ENCODE results near the gene MAML3. TPM values are rescaled to one million over a fixed set of nuclear protein-coding genes. Genes with fewer than 3 reads are reported as not detected.
A peak's percentile ranks its signal among the peaks of the same experiment; 100 is the strongest.

Gene MAML3
- total RNA-seq, 2 experiments from 2014 or later: 4.0 to 4.1 TPM

- ChIA-PET POLR2A (no interaction called here), CTCF (interaction anchor here (0.9 to 1.6 kb wide), 3 partner anchors 10 to 168 kb away, joined by 3 to 6 read pairs (median 3); no protein-coding TSS in a partner anchor)
- Mint-ChIP-seq H3K27ac (no peak overlapping the region), H3K27me3 (ENCODE audit: low read depth) (no peaks in the 10 kb centered on the region), H3K4me3 (no peak overlapping the region), H3K4me1 (ENCODE audit: low read depth) (peaks cover 18% of the 10 kb centered on the region), H3K9me3 (ENCODE audit: insufficient read depth) (no peaks in the 10 kb centered on the region), H3K36me3 (ENCODE audit: low read depth) (no peaks in the 10 kb centered on the region)
- ATAC-seq (no peak), DNase-seq (no peak)
These were observed 68.1 kb downstream of the MAML3 start for GRCh38 chr4:140085881-140086280.

GRCh38 chr4:140085062-140085622 lies 68.8 kb downstream of the MAML3 start:
- POLR2A ChIA-PET: no interaction called here
- DNase-seq (no peak), ATAC-seq (no peak)
- Mint-ChIP-seq H3K36me3 (ENCODE audit: low read depth) (no peaks in the 10 kb centered on the region), H3K27ac (no peak overlapping the region), H3K27me3 (ENCODE audit: low read depth) (no peaks in the 10 kb centered on the region), H3K9me3 (ENCODE audit: insufficient read depth) (no peaks in the 10 kb centered on the region), H3K4me1 (ENCODE audit: low read depth) (peaks cover 20% of the 10 kb centered on the region), H3K4me3 (no peak overlapping the region)
- CTCF ChIA-PET: interaction anchor here (0.9 to 1.6 kb wide), 3 partner anchors 11 to 169 kb away, joined by 3 to 6 read pairs (median 3); no protein-coding TSS in a partner anchor

- CTCF ChIA-PET: no interaction called here
These were observed 69.6 kb downstream of the MAML3 start for GRCh38 chr4:140084385-140084784.

DNA sequence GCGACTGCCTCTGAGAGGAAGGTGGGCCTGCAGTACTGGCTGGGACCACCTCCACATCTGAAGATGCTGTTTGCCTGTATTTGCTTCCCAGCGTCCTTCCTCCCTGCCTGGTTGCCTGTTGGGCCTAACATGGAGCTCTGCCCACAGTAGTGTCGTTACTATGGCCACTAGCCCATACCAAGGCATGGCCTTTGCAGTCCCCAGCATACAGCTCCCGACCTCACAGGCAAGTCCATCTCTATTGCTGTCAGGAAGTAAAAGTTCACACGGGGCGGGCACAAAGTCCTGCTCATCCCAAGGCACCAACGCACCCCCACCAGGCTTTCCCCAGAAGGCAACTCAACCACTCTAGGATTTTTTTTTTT lies 71.6 kb downstream of the MAML3 start:
- no peak for DNase-seq
- ChIA-PET CTCF (interaction anchor here (1.0 to 3.1 kb wide), 5 partner anchors 11 to 32 kb away, joined by 3 to 12 read pairs (median 4); no protein-coding TSS in a partner anchor), POLR2A (interaction anchor here (0.9 kb wide), 1 partner anchor 9 kb away, joined by 3 read pairs; no protein-coding TSS in a partner anchor)
- no peak overlapping the region for H3K4me3 Mint-ChIP-seq
- no peak overlapping the region for H3K27ac Mint-ChIP-seq
- no peaks in the 10 kb centered on the region for H3K9me3 Mint-ChIP-seq (ENCODE audit: insufficient read depth)
- no peaks in the 10 kb centered on the region for H3K27me3 Mint-ChIP-seq (ENCODE audit: low read depth)
- no peak for ATAC-seq
- H3K36me3 Mint-ChIP-seq (ENCODE audit: low read depth): peaks cover 3% of the 10 kb centered on the region
- H3K4me1 Mint-ChIP-seq (ENCODE audit: low read depth): peaks cover 34% of the 10 kb centered on the region

More at GRCh38 chr4:140084385-140084784, 69.6 kb downstream of the MAML3 start:
- H3K9me3 Mint-ChIP-seq (ENCODE audit: insufficient read depth): no peaks in the 10 kb centered on the region
- POLR2A ChIA-PET: no interaction called here
- ATAC-seq (no peak), DNase-seq (no peak)
- peaks cover 26% of the 10 kb centered on the region for H3K4me1 Mint-ChIP-seq (ENCODE audit: low read depth)
- H3K36me3 Mint-ChIP-seq (ENCODE audit: low read depth): no peaks in the 10 kb centered on the region
- H3K27ac Mint-ChIP-seq: no peak overlapping the region
- no peak overlapping the region for H3K4me3 Mint-ChIP-seq
- no peaks in the 10 kb centered on the region for H3K27me3 Mint-ChIP-seq (ENCODE audit: low read depth)

DNA sequence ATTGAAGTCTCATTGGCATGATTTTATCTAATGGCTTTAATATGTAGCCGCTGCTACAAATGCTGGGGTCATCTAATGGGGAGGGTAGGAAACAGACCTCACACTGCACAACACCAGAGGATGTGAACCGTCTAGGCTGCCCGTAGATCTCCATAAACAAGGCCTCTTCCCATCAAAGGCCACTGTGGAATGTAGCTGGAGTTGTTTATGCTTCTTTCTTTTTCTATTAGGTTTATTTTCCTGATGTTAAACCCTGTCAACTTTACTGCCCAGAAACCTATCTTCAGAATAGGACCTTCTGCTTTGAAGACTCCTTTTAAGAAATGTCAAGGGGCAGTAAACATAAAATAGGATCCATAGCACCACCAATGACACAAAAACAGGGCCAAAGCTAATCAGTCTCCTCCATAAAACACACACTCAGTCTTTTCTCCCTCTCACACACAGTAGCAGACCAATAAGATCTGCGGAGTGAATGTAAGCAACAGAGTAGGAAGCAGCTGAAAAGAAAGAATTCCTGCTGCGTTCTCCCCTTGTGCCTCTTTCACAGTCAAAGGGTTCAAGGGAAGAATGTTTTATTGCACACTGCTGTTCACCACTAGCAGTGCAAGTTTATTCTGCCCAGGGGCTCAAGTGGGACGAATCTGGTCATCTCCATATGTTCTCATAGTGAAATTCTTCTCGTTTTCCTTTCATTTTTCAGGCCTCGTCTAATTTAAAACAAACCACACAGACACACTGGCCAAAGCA lies 72.2 kb downstream of the MAML3 start:
- Mint-ChIP-seq H3K4me1 (ENCODE audit: low read depth) (peaks cover 38% of the 10 kb centered on the region), H3K36me3 (ENCODE audit: low read depth) (peaks cover 3% of the 10 kb centered on the region), H3K4me3 (no peak overlapping the region), H3K27me3 (ENCODE audit: low read depth) (no peaks in the 10 kb centered on the region), H3K9me3 (ENCODE audit: insufficient read depth) (no peaks in the 10 kb centered on the region), H3K27ac (no peak overlapping the region)
- CTCF ChIA-PET: interaction anchor here (1.0 to 3.1 kb wide), 6 partner anchors 9 to 32 kb away, joined by 3 to 12 read pairs (median 4); no protein-coding TSS in a partner anchor
- DNase-seq (no peak), ATAC-seq (no peak)
- POLR2A ChIA-PET: interaction anchor here (0.9 to 1.2 kb wide), 2 partner anchors 9 to 12 kb away, joined by 3 read pairs; no protein-coding TSS in a partner anchor

DNA sequence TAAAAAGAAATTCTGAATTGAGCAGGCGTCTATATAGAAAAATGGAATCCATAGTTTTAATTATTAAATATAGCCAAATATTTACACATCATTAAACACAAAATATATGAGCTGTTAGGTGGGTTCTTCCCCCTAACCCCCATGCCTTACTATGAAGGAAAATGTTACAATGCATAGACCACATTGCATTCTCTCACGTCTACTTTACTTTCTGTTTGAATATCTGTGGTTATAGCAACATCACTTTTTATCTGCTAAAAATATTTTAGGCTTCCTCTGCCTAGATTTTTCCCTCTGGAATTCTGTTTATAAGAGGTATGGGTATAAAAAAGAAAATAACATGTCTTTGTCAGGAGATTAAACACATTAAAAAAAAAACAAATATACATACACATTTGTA lies 73.1 kb downstream of the MAML3 start:
- CTCF ChIA-PET: interaction anchor here (0.9 to 3.1 kb wide), 3 partner anchors 10 to 72 kb away, joined by 4 to 12 read pairs (median 4); partner anchors contain the start of gene MAML3
- H3K27me3 Mint-ChIP-seq (ENCODE audit: low read depth): no peaks in the 10 kb centered on the region
- H3K4me1 Mint-ChIP-seq (ENCODE audit: low read depth): peaks cover 46% of the 10 kb centered on the region
- no peak overlapping the region for H3K4me3 Mint-ChIP-seq
- peak; percentile 62 for ATAC-seq
- H3K9me3 Mint-ChIP-seq (ENCODE audit: insufficient read depth): no peaks in the 10 kb centered on the region
- DNase-seq: no peak
- H3K36me3 Mint-ChIP-seq (ENCODE audit: low read depth): peaks cover 3% of the 10 kb centered on the region
- H3K27ac Mint-ChIP-seq: no peak overlapping the region
- POLR2A ChIA-PET: interaction anchor here (1.2 to 1.4 kb wide), 2 partner anchors 11 to 15 kb away, joined by 3 to 4 read pairs; no protein-coding TSS in a partner anchor

DNA sequence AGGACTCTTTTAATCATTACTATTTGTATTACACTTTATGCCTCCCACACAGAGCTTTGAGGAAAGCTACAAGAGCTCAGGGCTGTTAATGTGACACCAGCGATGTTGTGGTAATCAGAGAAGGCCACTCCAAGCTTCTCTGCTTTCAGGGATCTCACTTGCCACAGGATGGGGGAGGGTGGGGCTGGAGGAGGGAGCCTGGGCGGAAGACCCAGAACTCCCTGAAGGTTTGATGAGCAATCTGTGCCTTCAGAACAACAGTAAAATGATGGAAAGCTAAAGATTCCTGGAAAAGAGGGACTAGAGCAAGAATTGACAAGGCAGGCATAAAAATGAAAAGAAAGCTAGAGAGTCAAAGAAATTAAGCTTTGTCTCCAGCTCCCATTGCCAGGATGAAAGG lies 75.6 kb downstream of the MAML3 start:
- DNase-seq: no peak
- no peak for ATAC-seq
- no peak overlapping the region for H3K27ac Mint-ChIP-seq
- H3K4me3 Mint-ChIP-seq: no peak overlapping the region
- POLR2A ChIA-PET: interaction anchor here (0.6 to 1.8 kb wide), 2 partner anchors 17 to 21 kb away, joined by 3 to 8 read pairs; no protein-coding TSS in a partner anchor
- peaks cover 6% of the 10 kb centered on the region for H3K36me3 Mint-ChIP-seq (ENCODE audit: low read depth)
- H3K9me3 Mint-ChIP-seq (ENCODE audit: insufficient read depth): no peaks in the 10 kb centered on the region
- H3K27me3 Mint-ChIP-seq (ENCODE audit: low read depth): peaks cover 6% of the 10 kb centered on the region
- CTCF ChIA-PET: interaction anchor here (0.8 to 1.8 kb wide), 2 partner anchors 18 to 157 kb away, joined by 3 to 5 read pairs; no protein-coding TSS in a partner anchor
- H3K4me1 Mint-ChIP-seq (ENCODE audit: low read depth): peaks cover 55% of the 10 kb centered on the region

DNA sequence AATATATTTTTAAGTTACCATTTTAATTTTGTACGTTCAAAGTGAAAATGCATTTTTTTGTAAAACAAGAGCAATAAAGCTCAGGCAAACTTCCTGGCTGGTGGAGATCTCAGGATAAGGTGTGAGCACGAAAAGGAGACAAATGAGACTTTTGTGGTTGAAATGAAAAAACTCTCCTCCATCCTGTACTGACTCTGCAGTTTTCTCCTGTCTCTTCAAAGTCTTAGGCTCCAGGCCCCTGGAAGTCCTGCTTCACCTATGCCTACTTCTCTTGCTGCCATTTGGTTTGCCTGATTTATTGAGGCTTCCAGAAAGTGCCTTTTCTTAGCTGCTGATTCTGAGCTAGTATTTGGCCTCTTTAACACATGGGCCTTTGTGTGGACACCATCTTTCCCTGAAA lies 77.7 kb downstream of the MAML3 start:
- ChIA-PET POLR2A (interaction anchor here (1.8 kb wide), 1 partner anchor 19 kb away, joined by 9 read pairs; no protein-coding TSS in a partner anchor), CTCF (interaction anchor here (0.6 to 1.2 kb wide), 4 partner anchors 24 to 462 kb away, joined by 3 read pairs; no protein-coding TSS in a partner anchor)
- ATAC-seq (peak; percentile 45), DNase-seq (no peak)
- H3K4me1 Mint-ChIP-seq (ENCODE audit: low read depth): peaks cover 68% of the 10 kb centered on the region
- peak overlapping the region; percentile 20 for H3K27ac Mint-ChIP-seq
- no peaks in the 10 kb centered on the region for H3K9me3 Mint-ChIP-seq (ENCODE audit: insufficient read depth)
- peak overlapping the region; percentile 23 for H3K4me3 Mint-ChIP-seq
- peaks cover 10% of the 10 kb centered on the region for H3K36me3 Mint-ChIP-seq (ENCODE audit: low read depth)
- peaks cover 8% of the 10 kb centered on the region for H3K27me3 Mint-ChIP-seq (ENCODE audit: low read depth)

- Mint-ChIP-seq H3K27ac (peak overlapping the region; percentile 85), H3K9me3 (ENCODE audit: insufficient read depth) (no peaks in the 10 kb centered on the region), H3K36me3 (ENCODE audit: low read depth) (peaks cover 10% of the 10 kb centered on the region), H3K27me3 (ENCODE audit: low read depth) (peaks cover 14% of the 10 kb centered on the region), H3K4me3 (peak overlapping the region; percentile 55), H3K4me1 (ENCODE audit: low read depth) (peaks cover 58% of the 10 kb centered on the region)
- DNase-seq: peak; percentile 88
- CTCF ChIA-PET: interaction anchor here (1.2 to 3.2 kb wide), 5 partner anchors 11 to 81 kb away, joined by 3 to 44 read pairs (median 6); partner anchors contain the start of gene MAML3
- peak; percentile 85 for ATAC-seq
- POLR2A ChIA-PET: interaction anchor here (0.6 to 2.7 kb wide), 6 partner anchors 18 to 96 kb away, joined by 3 to 16 read pairs (median 4); no protein-coding TSS in a partner anchor
These were observed 82.2 kb downstream of the MAML3 start for GRCh38 chr4:140071806-140072205.

DNA sequence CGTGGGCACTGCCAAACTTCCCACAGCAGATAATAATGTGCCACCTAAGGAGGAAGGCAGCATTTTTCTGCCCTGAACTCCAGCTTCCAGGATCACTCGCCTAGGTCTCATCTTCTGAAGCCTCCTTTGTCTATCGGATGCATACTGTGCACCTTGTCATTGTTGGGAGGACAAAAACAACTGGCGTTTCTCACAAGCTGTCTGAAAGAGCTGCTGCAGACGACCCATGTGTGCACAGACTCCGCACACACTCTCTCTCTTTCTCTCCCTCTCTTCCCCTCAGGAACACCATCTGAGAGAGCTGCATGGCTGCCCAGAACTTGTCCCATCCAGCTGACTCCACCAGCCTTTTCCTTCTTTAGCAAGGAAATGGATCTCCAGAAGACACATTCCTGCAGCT lies 83.0 kb downstream of the MAML3 start:
- Mint-ChIP-seq H3K36me3 (ENCODE audit: low read depth) (peaks cover 10% of the 10 kb centered on the region), H3K4me1 (ENCODE audit: low read depth) (peaks cover 50% of the 10 kb centered on the region)

GRCh38 chr4:140070366-140070765 lies 83.6 kb downstream of the MAML3 start:
- Mint-ChIP-seq H3K27ac (peak overlapping the region; percentile 85), H3K9me3 (ENCODE audit: insufficient read depth) (no peaks in the 10 kb centered on the region), H3K4me1 (ENCODE audit: low read depth) (peaks cover 46% of the 10 kb centered on the region), H3K27me3 (ENCODE audit: low read depth) (peaks cover 21% of the 10 kb centered on the region), H3K4me3 (peak overlapping the region; percentile 55), H3K36me3 (ENCODE audit: low read depth) (peaks cover 10% of the 10 kb centered on the region)
- ATAC-seq (peak; percentile 43), DNase-seq (peak; percentile 29)
- POLR2A ChIA-PET: interaction anchor here (0.7 to 2.7 kb wide), 12 partner anchors 9 to 173 kb away, joined by 3 to 16 read pairs (median 5); partner anchors contain the start of gene MAML3
- CTCF ChIA-PET: interaction anchor here (1.0 to 3.2 kb wide), 12 partner anchors 12 to 183 kb away, joined by 4 to 44 read pairs (median 6); partner anchors contain the start of gene MAML3

More for the DNA sequence above, 83.0 kb downstream of the MAML3 start:
- no peak for DNase-seq
- H3K9me3 Mint-ChIP-seq (ENCODE audit: insufficient read depth): no peaks in the 10 kb centered on the region
- ChIA-PET POLR2A (interaction anchor here (1.1 to 2.7 kb wide), 10 partner anchors 9 to 172 kb away, joined by 3 to 16 read pairs (median 6); partner anchors contain the start of gene MAML3), CTCF (interaction anchor here (0.8 to 3.2 kb wide), 15 partner anchors 12 to 182 kb away, joined by 3 to 44 read pairs (median 6); partner anchors contain the start of gene MAML3)
- no peak for ATAC-seq
- peak overlapping the region; percentile 85 for H3K27ac Mint-ChIP-seq
- peak overlapping the region; percentile 55 for H3K4me3 Mint-ChIP-seq
- peaks cover 16% of the 10 kb centered on the region for H3K27me3 Mint-ChIP-seq (ENCODE audit: low read depth)

Data from activated CD8-positive, alpha-beta T cell treated with anti-CD3 and anti-CD28 coated beads, Interleukin-2, amount 10 ng/mL, durations not matched to agents 7 days and 5 days (primary cell).